GM18499 (cell line): ENCODE measurements around the gene SLC30A7.
A peak's percentile ranks its signal among the peaks of the same experiment; 100 is the strongest.
"Not testable (repeated sequence)": the region's sequence is repeated elsewhere in the genome, so short reads cannot be mapped to it uniquely, and the experiment has no call there.

Experiments used
- ATAC-seq: cut with Tn5 transposase; IDR thresholded peaks from one replicate; pipeline ENCODE4 v1.9.1; 2021; ENCODE audit warnings: moderate number of reproducible peaks; ENCODE audit not compliant: insufficient read depth, unreplicated experiment

SLC30A7 gene, protein sequence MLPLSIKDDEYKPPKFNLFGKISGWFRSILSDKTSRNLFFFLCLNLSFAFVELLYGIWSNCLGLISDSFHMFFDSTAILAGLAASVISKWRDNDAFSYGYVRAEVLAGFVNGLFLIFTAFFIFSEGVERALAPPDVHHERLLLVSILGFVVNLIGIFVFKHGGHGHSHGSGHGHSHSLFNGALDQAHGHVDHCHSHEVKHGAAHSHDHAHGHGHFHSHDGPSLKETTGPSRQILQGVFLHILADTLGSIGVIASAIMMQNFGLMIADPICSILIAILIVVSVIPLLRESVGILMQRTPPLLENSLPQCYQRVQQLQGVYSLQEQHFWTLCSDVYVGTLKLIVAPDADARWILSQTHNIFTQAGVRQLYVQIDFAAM

DNA sequence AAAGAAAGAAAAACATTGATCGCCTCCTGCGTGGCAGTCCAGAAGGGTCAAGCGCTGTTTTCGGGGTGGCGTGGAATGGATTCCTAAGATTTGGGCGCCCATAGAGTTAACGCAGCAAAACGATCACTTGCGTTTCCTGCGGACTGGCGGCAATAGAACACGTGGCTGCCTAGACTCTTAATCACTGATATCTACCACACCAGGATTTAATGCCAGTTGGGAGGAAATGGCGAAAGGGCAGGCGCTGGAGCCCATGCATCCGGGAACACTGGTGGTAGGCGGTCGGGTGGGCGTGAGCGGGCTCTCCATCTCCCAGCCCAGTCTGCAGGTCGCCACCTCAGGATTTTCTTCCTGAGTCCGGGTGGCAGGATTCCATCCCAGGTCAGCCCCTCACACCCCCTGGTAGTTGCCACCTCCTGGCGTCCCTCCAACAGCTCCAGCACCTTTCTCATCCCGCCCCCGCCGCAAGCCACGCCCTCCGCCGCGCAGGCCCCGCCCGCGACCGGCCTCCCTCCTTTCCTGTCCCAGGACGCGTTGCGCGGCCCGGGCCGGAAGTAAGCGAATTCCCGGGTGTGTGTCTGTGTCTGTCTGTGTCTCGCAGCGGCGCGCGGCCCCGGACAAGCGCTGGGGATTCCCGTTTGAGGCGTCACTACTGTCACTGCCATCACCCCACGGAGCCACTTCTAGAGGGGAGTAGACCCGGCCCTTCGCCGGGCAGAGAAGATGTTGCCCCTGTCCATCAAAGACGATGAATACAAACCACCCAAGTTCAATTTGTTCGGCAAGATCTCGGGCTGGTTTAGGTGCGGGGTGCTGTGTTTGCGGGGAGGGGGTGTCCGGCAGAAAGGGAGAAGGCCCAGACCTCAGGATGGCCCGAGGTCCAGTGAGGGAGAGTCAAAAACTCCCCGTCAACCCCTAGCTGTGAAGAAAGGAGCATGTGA lies at the start of gene SLC30A7:
Gene SLC30A7, plus strand, starts transcription at position 551 of the 941 bp plus-strand sequence. Its CDS starts 173 bp downstream, at position 724.
- ATAC-seq, result peak; percentile 43

DNA sequence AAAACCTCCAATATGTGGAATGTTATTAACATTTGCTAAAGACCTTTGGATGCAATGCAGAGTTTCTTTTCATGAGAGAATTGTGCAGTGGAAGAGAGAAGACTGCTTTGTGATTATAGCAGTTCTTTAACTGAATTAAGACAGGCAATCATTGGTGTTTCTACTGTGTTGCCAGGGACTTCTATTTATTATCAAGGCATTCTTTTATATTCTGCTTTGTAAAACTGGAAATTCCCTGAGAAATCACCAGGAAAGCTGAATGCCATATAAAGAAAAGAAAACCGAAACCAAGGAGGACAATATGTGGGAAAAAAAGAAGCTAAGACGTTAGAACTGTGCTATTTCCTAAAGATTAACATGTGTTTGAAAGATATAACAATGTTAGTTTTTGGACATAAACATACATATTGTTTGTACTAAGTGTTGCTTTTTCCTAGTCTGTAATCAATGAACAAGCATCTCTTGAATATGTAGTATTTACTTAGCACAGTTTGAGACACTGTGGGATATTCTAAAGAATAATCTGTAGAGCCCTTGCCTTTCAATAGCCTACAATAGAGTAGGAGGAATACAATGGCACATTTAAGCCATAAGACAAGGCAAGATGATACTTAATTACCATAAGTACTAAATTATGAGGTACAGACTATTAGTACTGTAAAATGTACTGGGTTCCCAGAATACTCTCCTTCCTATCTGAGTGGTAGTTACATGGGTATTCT lies 48.4 kb upstream of the SLC30A7 start:
- no peak for ATAC-seq

- ATAC-seq, result no peak
Measured at GRCh38 chr1:100851726-100852125, 44.2 kb upstream of the SLC30A7 start.

DNA sequence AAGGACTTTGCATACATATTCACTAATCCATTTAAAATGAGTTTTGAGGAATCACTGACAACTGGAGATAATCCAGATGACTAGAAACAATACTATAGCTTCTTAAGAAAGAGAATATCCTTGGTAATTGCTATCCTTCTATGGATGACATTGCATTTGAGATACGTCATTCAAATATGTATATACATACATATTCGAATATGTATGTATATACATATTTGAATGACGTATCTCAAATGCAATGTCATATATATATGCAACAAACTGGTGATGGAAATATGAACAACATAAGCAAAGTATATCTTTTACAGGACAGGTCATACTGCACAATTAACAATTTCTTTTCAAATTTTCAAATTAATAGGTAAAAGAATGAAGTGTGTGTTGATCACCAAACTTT lies 42.9 kb upstream of the SLC30A7 start:
- no peak for ATAC-seq

DNA sequence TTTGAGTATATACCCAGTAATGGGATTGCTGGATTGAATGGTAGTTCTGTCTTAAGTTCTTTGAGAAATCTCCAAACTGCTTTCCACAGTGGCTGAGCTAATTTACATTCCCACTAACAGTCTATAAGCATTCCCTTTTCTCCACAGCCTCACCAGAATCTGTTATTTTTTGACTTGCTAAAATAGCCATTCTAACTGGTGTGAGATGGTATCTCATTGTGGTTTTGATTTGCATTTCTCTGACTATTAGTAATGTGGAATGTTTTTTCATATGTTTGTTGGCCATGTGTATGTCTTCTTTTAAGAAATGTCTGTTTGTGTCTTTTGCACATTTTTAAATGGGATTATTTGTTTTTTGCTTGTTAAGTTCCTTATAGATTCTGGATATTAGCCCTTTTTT lies 40.8 kb upstream of the SLC30A7 start:
- ATAC-seq, result not testable (repeated sequence)

DNA sequence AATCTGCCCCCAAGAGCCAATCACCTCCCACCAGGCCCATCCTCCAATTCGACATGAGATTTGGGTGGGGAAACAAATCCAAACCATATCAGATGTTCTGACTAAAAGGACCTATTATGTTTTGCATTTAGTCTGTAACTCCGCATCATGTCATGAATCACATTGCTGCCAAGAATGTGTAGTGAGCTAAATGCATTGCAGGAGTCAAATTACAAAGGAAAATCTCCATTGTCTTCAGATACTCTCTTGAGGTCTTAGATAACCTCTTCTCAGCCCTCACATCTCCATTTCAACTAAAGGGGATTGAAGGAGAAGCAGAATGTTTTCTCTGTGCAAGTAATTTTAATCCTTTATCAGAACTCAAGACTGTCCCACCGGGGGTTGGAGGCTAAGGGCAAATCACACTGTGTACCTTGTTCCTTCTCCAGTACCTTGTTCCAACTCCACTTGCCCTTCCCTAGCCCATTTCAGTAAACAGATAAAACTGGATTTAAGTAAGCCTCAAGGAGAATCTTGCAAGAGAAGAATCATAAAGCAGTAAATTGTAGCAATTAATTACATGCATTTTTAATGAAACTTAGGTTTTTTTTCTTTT lies 35.4 kb upstream of the SLC30A7 start:
- ATAC-seq, result no peak

DNA sequence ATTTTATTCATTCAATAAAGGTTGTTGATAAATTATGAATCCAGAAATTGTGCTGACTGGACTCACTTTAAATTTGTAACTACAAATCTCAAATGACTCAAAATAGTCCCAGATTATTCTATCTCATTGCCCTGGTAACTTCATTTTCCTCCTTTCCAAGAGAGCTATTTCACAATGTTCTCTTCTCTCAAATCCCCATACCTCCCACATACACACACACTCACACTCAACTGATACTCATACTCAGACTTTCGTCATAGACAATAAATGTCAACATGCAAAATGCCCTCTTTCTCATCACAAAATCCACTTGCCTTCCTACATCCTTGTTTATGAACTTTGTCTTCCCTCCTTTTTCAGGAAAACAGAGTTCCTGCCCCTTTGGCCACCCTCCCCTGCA lies 34.5 kb upstream of the SLC30A7 start:
- ATAC-seq, result no peak

DNA sequence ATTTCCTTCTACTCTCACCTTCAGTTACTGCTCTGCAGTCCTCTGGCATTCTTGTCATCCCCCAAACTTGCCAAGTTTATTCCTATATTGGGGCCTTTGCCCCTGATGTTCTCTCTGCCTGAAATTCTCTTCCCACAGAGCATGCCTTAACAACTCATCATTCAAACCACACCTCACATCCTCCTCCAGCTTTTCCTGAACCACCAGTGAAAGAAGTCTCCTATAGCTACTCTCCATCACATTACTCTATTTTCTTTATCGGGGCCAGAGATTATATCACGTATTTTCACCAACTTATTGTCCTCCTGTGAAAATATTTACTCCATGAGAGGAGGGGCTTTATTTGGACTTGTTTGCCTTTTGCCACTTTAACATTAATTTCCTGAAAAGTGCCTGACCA lies 33.3 kb upstream of the SLC30A7 start:
- ATAC-seq, result no peak

- peak; percentile 59 for ATAC-seq
Measured at GRCh38 chr1:100866041-100866900, 29.6 kb upstream of the SLC30A7 start.

DNA sequence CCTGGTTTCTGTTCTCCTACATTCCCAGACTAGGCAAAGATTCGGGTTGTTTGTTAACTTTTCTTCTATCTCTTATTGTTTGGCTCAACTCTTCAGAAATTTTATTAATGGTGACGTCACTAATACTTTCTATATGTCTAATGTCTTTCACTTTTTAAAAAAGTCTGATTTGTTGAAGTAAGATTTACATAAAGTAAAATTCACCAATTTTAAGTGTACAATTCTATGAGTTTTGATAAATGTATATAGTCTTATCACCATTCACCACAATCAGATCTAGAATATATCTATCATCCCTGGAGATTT lies 29.0 kb upstream of the SLC30A7 start:
- no peak for ATAC-seq

GRCh38 chr1:100868364-100868995 lies 27.4 kb upstream of the SLC30A7 start:
- no peak for ATAC-seq

DNA sequence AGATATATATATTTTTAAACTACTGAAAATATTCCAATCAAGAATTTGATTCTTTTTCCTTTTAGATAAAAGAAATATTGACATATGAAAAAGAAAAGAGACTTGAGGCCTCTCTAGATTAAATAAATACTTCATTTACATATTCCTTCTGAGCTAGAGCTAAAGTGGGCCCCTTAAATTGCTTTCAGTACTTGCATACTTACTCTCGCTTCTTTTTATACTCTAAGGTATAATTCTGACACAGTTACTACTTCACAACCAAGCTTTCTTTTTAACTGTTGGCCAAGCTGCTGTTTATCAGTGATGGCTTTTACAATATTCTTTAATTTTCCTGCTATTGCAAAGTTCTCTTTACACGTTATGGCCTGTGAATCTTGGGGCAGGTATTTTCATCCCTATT lies 25.9 kb upstream of the SLC30A7 start:
- no peak for ATAC-seq

GRCh38 chr1:100874433-100874832 lies 21.5 kb upstream of the SLC30A7 start:
- no peak for ATAC-seq

DNA sequence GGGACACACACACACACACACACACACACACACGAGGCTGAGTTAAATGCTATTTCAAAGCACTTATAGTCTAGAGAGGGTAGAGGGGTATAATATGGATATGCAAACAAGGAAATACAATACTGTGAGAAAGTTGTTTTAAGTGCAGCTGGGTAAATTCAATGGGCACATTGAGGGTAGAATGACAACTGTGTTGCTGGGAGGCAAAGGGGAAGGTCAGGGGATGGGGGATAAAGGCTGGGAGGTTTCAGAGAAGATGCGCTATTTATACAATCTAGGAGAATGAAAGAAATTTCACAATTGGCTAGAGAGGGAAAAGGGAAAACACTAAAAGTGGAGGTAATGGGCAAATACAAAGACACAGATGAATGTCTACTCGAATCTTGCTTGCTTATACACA lies 20.7 kb upstream of the SLC30A7 start:
- ATAC-seq, result no peak

DNA sequence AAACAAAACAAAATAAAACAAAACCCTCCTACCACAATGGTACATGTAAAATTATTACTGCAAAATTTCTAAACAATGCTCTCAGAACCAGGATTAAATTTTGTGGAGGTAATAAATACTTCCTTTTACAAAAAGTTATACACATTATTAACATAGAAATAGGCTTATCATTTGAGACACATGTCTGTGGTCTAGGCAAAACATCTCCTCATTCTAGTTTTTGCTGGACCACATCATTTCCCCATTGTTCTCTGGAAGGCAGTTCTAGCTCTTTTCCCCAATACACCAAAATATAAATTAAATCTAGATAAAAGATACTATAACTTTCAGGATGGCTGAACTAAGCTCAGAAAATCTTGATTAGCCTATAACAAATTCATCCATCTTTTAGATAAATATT lies 19.6 kb upstream of the SLC30A7 start:
- ATAC-seq, result no peak

DNA sequence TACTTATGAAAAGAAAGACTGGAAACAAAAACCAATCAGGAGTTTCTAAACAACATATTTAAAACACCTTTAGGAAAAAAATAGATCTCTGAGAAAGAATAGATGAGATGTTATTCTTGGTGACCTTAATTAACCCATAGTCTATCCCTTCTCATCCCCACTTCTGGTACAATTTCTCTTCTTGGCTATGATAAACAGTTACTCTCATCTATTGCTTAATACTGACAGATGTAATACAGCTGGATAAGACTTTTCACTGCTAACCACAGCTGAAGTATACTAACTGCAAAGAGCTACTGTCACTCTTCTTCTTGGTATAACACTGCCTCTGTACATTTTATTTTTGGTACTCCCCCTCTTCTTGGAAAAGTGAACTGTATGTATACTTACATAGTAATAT lies 16.5 kb upstream of the SLC30A7 start:
- ATAC-seq, result no peak

GRCh38 chr1:100881687-100882086 lies 14.2 kb upstream of the SLC30A7 start:
- ATAC-seq, result no peak

GRCh38 chr1:100882698-100883097 lies 13.2 kb upstream of the SLC30A7 start:
- ATAC-seq, result no peak

- no peak for ATAC-seq
Measured at GRCh38 chr1:100883963-100884362, 11.9 kb upstream of the SLC30A7 start.
